Progenitor cell of endocrine pancreas (in vitro differentiated cells): ENCODE results near the gene TMEM132D. TPM values are rescaled to one million over a fixed set of nuclear protein-coding genes. Genes with fewer than 3 reads are reported as not detected.

ENCODE experiments used
- DNase-seq: peaks from one replicate; pipeline ENCODE4 v3.0.0; 2021; ENCODE audit warnings: low spot score; ENCODE audit not compliant: unreplicated experiment
- H3K27ac Mint-ChIP-seq: 2 replicates; pipeline ENCODE4 v1.8.0; 2021; ENCODE audit warnings: mild to moderate bottlenecking, moderate library complexity, mixed read lengths
- H3K27me3 Mint-ChIP-seq: 2 replicates; pipeline ENCODE4 v1.8.0; 2021; ENCODE audit warnings: mixed read lengths
- H3K36me3 Mint-ChIP-seq: 2 replicates; pipeline ENCODE4 v1.8.0; 2022; ENCODE audit warnings: mixed read lengths; ENCODE audit not compliant: insufficient read depth
- H3K4me1 Mint-ChIP-seq: 2 replicates; pipeline ENCODE4 v1.8.0; 2021; ENCODE audit warnings: low read depth, mixed read lengths
- H3K4me3 Mint-ChIP-seq: 2 replicates; pipeline ENCODE4 v1.8.0; 2021; ENCODE audit warnings: low read depth, mild to moderate bottlenecking, moderate library complexity, mixed read lengths
- H3K9me3 Mint-ChIP-seq: 2 replicates; pipeline ENCODE4 v1.8.0; 2021; ENCODE audit warnings: low read depth, mixed read lengths
- total RNA-seq: library from RNA; stranded (reverse); gene quantifications from 2 replicates; pipeline ENCODE4 v1.2.1, GENCODE V29; 2021
- TF ChIP-seq, protein P1 (sequence below): fragments of 200-600 bp; sonication (generic); IDR thresholded peaks from one replicate; pipeline ENCODE4 v1.5.0; 2021; ENCODE audit warnings: antibody characterized with exemption, mild to moderate bottlenecking; ENCODE audit not compliant: unreplicated experiment

The TMEM132D gene
- total RNA-seq, 1 donor from 2014 or later = 0.46 TPM

DNA sequence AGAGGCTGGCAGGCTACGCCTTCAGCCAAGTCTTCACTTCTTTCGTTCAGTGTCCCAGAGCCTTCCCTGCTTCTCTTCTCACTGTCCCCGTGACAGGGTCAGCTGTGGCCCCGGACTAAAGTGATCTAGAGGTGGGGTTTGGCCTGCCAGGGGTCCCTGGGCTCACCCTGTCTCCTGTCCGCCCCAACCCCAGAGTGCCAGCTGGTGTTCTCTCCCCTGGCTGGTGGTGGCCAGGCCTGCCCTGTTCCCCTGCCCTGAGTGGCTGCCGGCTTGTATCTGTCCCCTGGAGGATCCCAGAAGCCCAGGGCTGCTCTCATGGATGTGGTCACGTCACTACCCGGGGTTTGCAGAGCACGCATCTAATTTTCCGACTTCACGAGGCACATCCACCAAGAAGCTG, 753.1 kb downstream of the TMEM132D start:
- no peak overlapping the region for H3K27ac Mint-ChIP-seq

DNA sequence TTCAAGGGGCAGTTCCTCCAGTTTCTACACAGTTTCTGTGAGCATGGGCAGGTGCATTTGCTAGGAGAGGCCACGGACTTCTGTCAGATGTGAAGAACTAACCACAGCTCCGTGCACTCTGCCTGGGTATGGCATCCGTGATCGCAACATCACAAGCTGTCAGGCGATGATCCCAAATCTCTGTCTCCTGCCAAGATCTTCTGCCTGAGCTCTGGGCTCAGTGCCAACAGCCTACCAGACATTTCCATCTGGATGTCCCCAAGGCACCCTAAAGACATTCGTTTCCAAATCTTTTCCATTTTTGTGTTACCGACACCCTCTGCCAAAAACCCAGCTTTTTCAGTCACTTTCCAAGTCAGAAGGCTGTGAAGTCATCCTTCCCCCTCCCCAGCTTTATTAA, 758.4 kb downstream of the TMEM132D start:
- Mint-ChIP-seq H3K27me3 (peaks cover 10% of the 10 kb centered on the region), H3K9me3 (no peaks in the 10 kb centered on the region), H3K4me1 (no peaks in the 10 kb centered on the region), H3K27ac (no peak overlapping the region), H3K36me3 (no peaks in the 10 kb centered on the region), H3K4me3 (no peak overlapping the region)
- TF ChIP-seq, protein P1, sequence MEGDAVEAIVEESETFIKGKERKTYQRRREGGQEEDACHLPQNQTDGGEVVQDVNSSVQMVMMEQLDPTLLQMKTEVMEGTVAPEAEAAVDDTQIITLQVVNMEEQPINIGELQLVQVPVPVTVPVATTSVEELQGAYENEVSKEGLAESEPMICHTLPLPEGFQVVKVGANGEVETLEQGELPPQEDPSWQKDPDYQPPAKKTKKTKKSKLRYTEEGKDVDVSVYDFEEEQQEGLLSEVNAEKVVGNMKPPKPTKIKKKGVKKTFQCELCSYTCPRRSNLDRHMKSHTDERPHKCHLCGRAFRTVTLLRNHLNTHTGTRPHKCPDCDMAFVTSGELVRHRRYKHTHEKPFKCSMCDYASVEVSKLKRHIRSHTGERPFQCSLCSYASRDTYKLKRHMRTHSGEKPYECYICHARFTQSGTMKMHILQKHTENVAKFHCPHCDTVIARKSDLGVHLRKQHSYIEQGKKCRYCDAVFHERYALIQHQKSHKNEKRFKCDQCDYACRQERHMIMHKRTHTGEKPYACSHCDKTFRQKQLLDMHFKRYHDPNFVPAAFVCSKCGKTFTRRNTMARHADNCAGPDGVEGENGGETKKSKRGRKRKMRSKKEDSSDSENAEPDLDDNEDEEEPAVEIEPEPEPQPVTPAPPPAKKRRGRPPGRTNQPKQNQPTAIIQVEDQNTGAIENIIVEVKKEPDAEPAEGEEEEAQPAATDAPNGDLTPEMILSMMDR = no peak
- DNase-seq = no peak

More for the DNA sequence above, 753.1 kb downstream of the TMEM132D start:
- TF ChIP-seq, protein P1 = no peak
- H3K36me3 Mint-ChIP-seq = no peaks in the 10 kb centered on the region
- H3K27me3 Mint-ChIP-seq = peaks cover 18% of the 10 kb centered on the region
- H3K4me3 Mint-ChIP-seq = no peak overlapping the region
- no peak for DNase-seq
- no peaks in the 10 kb centered on the region for H3K9me3 Mint-ChIP-seq
- H3K4me1 Mint-ChIP-seq = no peaks in the 10 kb centered on the region

DNA sequence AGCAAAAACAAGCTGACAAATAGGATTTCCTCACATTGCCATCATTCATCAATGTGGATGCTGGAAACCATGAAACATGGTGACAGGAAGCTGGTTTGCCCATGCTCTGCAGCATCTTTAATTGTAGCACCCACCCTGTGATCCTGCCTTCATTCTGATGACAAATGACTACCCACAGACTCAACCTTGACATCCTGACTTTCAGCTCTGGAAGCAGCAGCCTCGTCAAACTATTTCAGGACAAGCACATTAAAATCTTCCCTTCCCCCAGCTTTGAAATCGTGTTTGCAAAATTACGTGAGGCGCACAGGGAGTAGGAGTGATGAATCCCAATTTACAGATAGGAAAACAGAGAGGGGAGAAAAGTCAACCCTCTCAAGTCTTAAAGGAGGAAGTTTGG, 765.0 kb downstream of the TMEM132D start:
- Mint-ChIP-seq H3K27me3 (no peaks in the 10 kb centered on the region), H3K36me3 (no peaks in the 10 kb centered on the region), H3K27ac (no peak overlapping the region), H3K4me3 (no peak overlapping the region), H3K4me1 (no peaks in the 10 kb centered on the region), H3K9me3 (no peaks in the 10 kb centered on the region)
- TF ChIP-seq, protein P1 = no peak
- no peak for DNase-seq

DNA sequence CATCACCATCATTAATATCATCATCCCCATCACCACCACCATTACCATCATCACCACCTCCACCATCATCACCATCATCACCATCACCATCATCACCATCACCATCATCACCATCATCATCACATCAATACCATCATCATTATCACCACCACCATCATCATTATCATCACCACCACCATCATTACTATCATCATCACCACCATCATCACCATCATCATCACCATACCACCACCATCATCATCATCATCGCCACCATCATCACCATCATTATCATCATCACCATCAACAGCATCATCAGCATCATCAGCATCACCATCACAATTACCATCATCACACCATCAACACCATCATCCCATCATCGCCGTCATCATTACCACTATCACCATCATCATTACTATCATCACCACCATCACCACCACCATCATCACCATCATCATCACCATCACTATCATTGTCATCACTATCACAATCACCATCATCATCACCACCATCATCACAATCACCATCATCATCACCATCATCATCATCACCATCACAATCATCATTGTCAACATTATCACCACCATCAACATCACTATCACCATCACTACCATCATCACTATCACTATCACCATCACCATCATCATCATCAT, 767.0 kb downstream of the TMEM132D start:
- H3K27me3 Mint-ChIP-seq = no peaks in the 10 kb centered on the region
- no peaks in the 10 kb centered on the region for H3K36me3 Mint-ChIP-seq
- DNase-seq = no peak
- TF ChIP-seq, protein P1 = no peak
- no peak overlapping the region for H3K27ac Mint-ChIP-seq
- no peaks in the 10 kb centered on the region for H3K4me1 Mint-ChIP-seq
- H3K9me3 Mint-ChIP-seq = no peaks in the 10 kb centered on the region
- no peak overlapping the region for H3K4me3 Mint-ChIP-seq

- peaks cover 3% of the 10 kb centered on the region for H3K27me3 Mint-ChIP-seq
- no peaks in the 10 kb centered on the region for H3K4me1 Mint-ChIP-seq
- H3K4me3 Mint-ChIP-seq = no peak overlapping the region
- H3K27ac Mint-ChIP-seq = no peak overlapping the region
- no peaks in the 10 kb centered on the region for H3K9me3 Mint-ChIP-seq
- TF ChIP-seq, protein P1 = no peak
- no peaks in the 10 kb centered on the region for H3K36me3 Mint-ChIP-seq
- DNase-seq = no peak
Observed at GRCh38 chr12:129127771-129128170, 776.1 kb downstream of the TMEM132D start.
